G401.6 (cell line): ENCODE measurements around the gene NOD1.
A peak's percentile ranks its signal among the peaks of the same experiment; 100 is the strongest.
"Not testable (repeated sequence)": the region's sequence is repeated elsewhere in the genome, so short reads cannot be mapped to it uniquely, and the experiment has no call there.

Experiments
- FAIRE-seq: peaks from 2 replicates; lab custom pipeline; 2012; peaks lifted over from hg19 to GRCh38; lab: Jason Lieb, UNC

The NOD1 gene

GRCh38 chr7:30412782-30413504, 65.6 kb downstream of the NOD1 start:
- peak; percentile 11 for FAIRE-seq

GRCh38 chr7:30411897-30412296, 66.7 kb downstream of the NOD1 start:
- no peak for FAIRE-seq

GRCh38 chr7:30411173-30411572, 67.4 kb downstream of the NOD1 start:
- FAIRE-seq: no peak

- no peak for FAIRE-seq
These were observed 71.7 kb downstream of the NOD1 start for GRCh38 chr7:30406664-30407425.

GRCh38 chr7:30405179-30405578, 73.4 kb downstream of the NOD1 start:
- no peak for FAIRE-seq

- FAIRE-seq: no peak
These were observed 75.1 kb downstream of the NOD1 start for GRCh38 chr7:30403477-30403876.

GRCh38 chr7:30396389-30396788, 82.2 kb downstream of the NOD1 start:
- FAIRE-seq: peak; percentile 44

- no peak for FAIRE-seq
These were observed 82.9 kb downstream of the NOD1 start for GRCh38 chr7:30395676-30396075.

- FAIRE-seq: no peak
These were observed 86.8 kb downstream of the NOD1 start for GRCh38 chr7:30391806-30392205.

- no peak for FAIRE-seq
These were observed 87.6 kb downstream of the NOD1 start for GRCh38 chr7:30390736-30391636.

GRCh38 chr7:30389791-30390190, 88.8 kb downstream of the NOD1 start:
- FAIRE-seq: no peak

- no peak for FAIRE-seq
These were observed 96.0 kb downstream of the NOD1 start for GRCh38 chr7:30382607-30383006.

GRCh38 chr7:30380824-30381223, 97.8 kb downstream of the NOD1 start:
- FAIRE-seq: not testable (repeated sequence)

GRCh38 chr7:30380294-30380693, 98.3 kb downstream of the NOD1 start:
- FAIRE-seq: no peak

GRCh38 chr7:30379741-30380140, 98.8 kb downstream of the NOD1 start:
- no peak for FAIRE-seq

GRCh38 chr7:30379131-30379530, 99.5 kb downstream of the NOD1 start:
- FAIRE-seq: no peak

GRCh38 chr7:30378275-30378674, 100.3 kb downstream of the NOD1 start:
- no peak for FAIRE-seq
